B cell (primary cell): ENCODE measurements around the gene CTDSPL2. TPM values are rescaled to one million over a fixed set of nuclear protein-coding genes. Genes with fewer than 3 reads are reported as not detected.

Experiments
- ATAC-seq: fragments of 200-7000 bp; cut with Tn5 transposase; one replicate; pipeline ENCODE4 v1.10.0; 2021; ENCODE audit warnings: low read depth, mild to moderate bottlenecking, moderate number of reproducible peaks, moderate library complexity
- CTCF ChIA-PET: fragments of 350-600 bp; sonication (Branson Sonifier 250); formaldehyde crosslinking; loops from one replicate; lab custom pipeline; 2021; ENCODE audit warnings: antibody characterized with exemption, inconsistent platforms; lab: Charles Lee
- POLR2A ChIA-PET: fragments of 350-600 bp; sonication (Branson Sonifier 250); formaldehyde crosslinking; loops from one replicate; lab custom pipeline; 2021; ENCODE audit warnings: antibody characterized with exemption; lab: Charles Lee
- DNase-seq: peaks from one replicate; pipeline ENCODE4 v3.0.0; 2013
- H2AFZ ChIP-seq: 2 replicates; pipeline ENCODE4 v1.6.1; 2012; ENCODE audit warnings: mild to moderate bottlenecking, low read depth, low read length; ENCODE audit not compliant: insufficient read depth, poor library complexity, severe bottlenecking
- H3K27ac ChIP-seq, 2 donors: 1 replicate in 1 of 2; 2 replicates in 1 of 2; pipeline ENCODE4 v1.5.1; 2012 to 2013; ENCODE audit warnings: low read length in 2 of 2, mild to moderate bottlenecking in 2 of 2, moderate library complexity in 1 of 2
- H3K27me3 ChIP-seq, 4 experiments: fragments of 200-600 bp in 1 of 4; sonication (generic) in 1 of 4; replicated peaks in 1 of 4; 1 replicate in 2 of 4; 2 replicates in 2 of 4; pipeline versions ENCODE4 v1.6.1 to v1.7.0; 2013 to 2016; ENCODE audit warnings: low read length in 3 of 4, mild to moderate bottlenecking in 2 of 4, mixed read lengths in 1 of 4, moderate library complexity in 1 of 4; ENCODE audit not compliant: insufficient read depth in 4 of 4, control insufficient read depth in 3 of 4; ENCODE audit errors: control extremely low read depth in 1 of 4
- H3K36me3 ChIP-seq, 2 experiments: replicated peaks in 1 of 2; 1 replicate in 1 of 2; 2 replicates in 1 of 2; pipeline versions ENCODE4 v1.6.1 to v1.7.1; 2013; ENCODE audit warnings: low read length in 1 of 2; ENCODE audit not compliant: insufficient read depth in 2 of 2, control insufficient read depth in 1 of 2; ENCODE audit errors: control extremely low read depth in 1 of 2, extremely low read depth in 1 of 2
- H3K4me1 ChIP-seq, 2 donors: fragments of 200-600 bp in 1 of 2; sonication (generic) in 1 of 2; 1 replicate in 1 of 2; 2 replicates in 1 of 2; pipeline versions ENCODE4 v1.5.1 to v1.6.1; 2013 to 2017; ENCODE audit warnings: low read length in 2 of 2; ENCODE audit not compliant: control insufficient read depth in 2 of 2, insufficient read depth in 2 of 2
- H3K4me2 ChIP-seq: replicated peaks from 2 replicates; pipeline ENCODE3; 2012; ENCODE audit warnings: mild to moderate bottlenecking, low read depth, low read length; ENCODE audit not compliant: poor library complexity, severe bottlenecking
- H3K4me3 ChIP-seq, 5 experiments: fragments of 200-600 bp in 1 of 5; sonication (generic) in 1 of 5; 1 replicate in 3 of 5; 2 replicates in 2 of 5; pipeline versions ENCODE4 v1.5.1 to v1.7.0; 2011 to 2016; ENCODE audit warnings: low read length in 4 of 5, mild to moderate bottlenecking in 4 of 5, low read depth in 2 of 5, control low read depth in 1 of 5, moderate library complexity in 1 of 5; ENCODE audit not compliant: insufficient read depth in 1 of 5; ENCODE audit errors: control extremely low read depth in 1 of 5, extremely low read depth in 1 of 5
- H3K79me2 ChIP-seq: fragments of 200-600 bp; sonication (generic); one replicate; pipeline ENCODE4 v1.6.0; 2016; ENCODE audit warnings: low read length; ENCODE audit not compliant: control insufficient read depth, insufficient read depth
- H3K9ac ChIP-seq: fragments of 200-600 bp; sonication (generic); 2 replicates; pipeline ENCODE4 v1.6.1; 2017; ENCODE audit warnings: mild to moderate bottlenecking, low read length, moderate library complexity
- H3K9me3 ChIP-seq, 3 donors: one replicate each; pipeline versions ENCODE4 v1.6.1 to v1.7.1; 2013; ENCODE audit warnings: low read length in 2 of 3; ENCODE audit not compliant: control insufficient read depth in 2 of 3, insufficient read depth in 1 of 3; ENCODE audit errors: control extremely low read depth in 1 of 3
- H4K20me1 ChIP-seq: 2 replicates; pipeline ENCODE4 v1.6.0; 2012; ENCODE audit warnings: mild to moderate bottlenecking, low read length; ENCODE audit not compliant: insufficient read depth, control insufficient read depth, poor library complexity, severe bottlenecking
- H3K27ac Mint-ChIP-seq: one replicate; pipeline ENCODE4 v1.8.0; 2021; ENCODE audit warnings: mixed read lengths
- H3K27me3 Mint-ChIP-seq: one replicate; pipeline ENCODE4 v1.8.0; 2021; ENCODE audit warnings: mixed read lengths
- H3K4me1 Mint-ChIP-seq: one replicate; pipeline ENCODE4 v1.8.0; 2021; ENCODE audit warnings: mixed read lengths
- H3K4me3 Mint-ChIP-seq: one replicate; pipeline ENCODE4 v1.8.0; 2021; ENCODE audit warnings: mixed read lengths
- H3K9me3 Mint-ChIP-seq: one replicate; pipeline ENCODE4 v1.8.0; 2022; ENCODE audit warnings: mixed read lengths; ENCODE audit not compliant: insufficient read depth
- EZH2 ChIP-seq: IDR thresholded peaks from 2 replicates; pipeline ENCODE4 v1.6.1; 2012; ENCODE audit warnings: borderline replicate concordance, low read depth, mild to moderate bottlenecking, moderate library complexity, low read length; ENCODE audit not compliant: insufficient read depth, poor library complexity, severe bottlenecking
- WGBS: methylation state at CpG from one replicate; pipeline ENCODE4 v1.1.5; 2013; ENCODE audit warnings: missing lambda C conversion rate; ENCODE audit not compliant: insufficient coverage; 5-methylcytosine and 5-hydroxymethylcytosine counted together
- intact Hi-C: fragments of 100-400 bp; cut with micrococcal nuclease; formaldehyde crosslinking; loops from one replicate; pipeline ENCODE4 v1.10.0; 2022
- polyA plus RNA-seq: library from polyadenylated mRNA; depleted of rRNA; stranded (reverse); fragments of >200 nt; gene quantifications from 2 replicates; pipeline ENCODE4 v1.2.3, GENCODE V29; 2012
- total RNA-seq, 2 donors: library from RNA; stranded (reverse); fragments of 120-200 nt in 1 of 2; gene quantifications; 1 replicate in 1 of 2; 2 replicates in 1 of 2; pipeline versions ENCODE4 v1.2.3 to v1.2.4, GENCODE V29; 2013 to 2022
- TF ChIP-seq, protein P1 (sequence below): fragments of 200-600 bp; IDR thresholded peaks from one replicate; pipeline ENCODE4 v1.8.0; 2022; ENCODE audit warnings: antibody characterized with exemption, mild to moderate bottlenecking

CTDSPL2 gene
- total and polyA plus RNA-seq, 2 donors (not counting 1 experiment from before 2014, with no cell fraction given): 17.8 to 84.1 TPM

DNA sequence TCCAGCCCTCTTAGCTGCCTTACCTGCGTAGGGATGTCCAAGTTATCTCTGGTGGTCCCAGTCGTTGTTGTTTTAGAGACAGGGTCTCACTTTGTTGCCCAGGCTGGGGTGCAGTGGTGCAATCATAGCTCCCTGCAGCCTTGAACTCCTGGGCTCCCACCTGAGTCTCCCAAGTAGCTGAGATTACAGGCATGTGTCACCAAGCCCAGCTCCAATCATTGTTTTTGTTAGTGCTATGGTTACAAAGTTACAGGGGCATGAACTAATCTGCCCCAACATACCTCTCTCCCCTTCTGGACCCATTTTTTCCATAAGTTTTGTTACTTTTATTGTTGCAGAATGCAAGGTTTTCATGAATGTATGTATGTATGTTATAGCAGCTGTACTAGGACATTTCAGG, 54.7 kb downstream of the CTDSPL2 start:
- H3K27me3 Mint-ChIP-seq: no peaks in the 10 kb centered on the region

DNA sequence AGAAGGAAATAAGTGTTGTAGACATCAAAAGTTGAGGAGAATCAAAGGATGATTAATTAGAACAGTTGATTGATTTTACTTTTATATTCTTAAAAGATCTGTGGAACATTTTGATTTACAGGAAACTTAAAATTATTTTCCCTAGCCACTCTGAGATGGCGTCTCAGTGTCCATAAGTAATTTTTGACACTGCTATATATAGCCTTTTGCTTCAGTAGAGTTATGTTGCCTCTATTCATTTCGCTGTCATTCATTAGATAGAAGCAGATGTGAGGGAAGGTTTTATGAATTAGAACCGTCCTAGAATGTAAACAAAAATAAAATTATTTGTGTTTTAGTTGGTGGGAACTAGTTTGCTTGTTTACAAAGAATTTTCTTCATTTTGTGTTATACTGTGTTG, 58.5 kb downstream of the CTDSPL2 start:
- POLR2A ChIA-PET: no interaction called here
- no peak overlapping the region for H3K4me2 ChIP-seq
- no peak overlapping the region for H3K27ac ChIP-seq
- no peak for ATAC-seq
- H3K9me3 ChIP-seq: no peaks in the 10 kb centered on the region
- no peak for DNase-seq
- CTCF ChIA-PET: interaction anchor here (1.2 kb wide), 1 partner anchor 16 kb away, joined by 4 read pairs; no protein-coding TSS in a partner anchor
- H3K36me3 ChIP-seq: peaks cover 0 to 34% of the 10 kb centered on the region in 2 experiments
- Mint-ChIP-seq H3K9me3 (no peaks in the 10 kb centered on the region), H3K4me1 (peaks cover 2% of the 10 kb centered on the region), H3K27ac (no peak overlapping the region), H3K4me3 (no peak overlapping the region), H3K27me3 (no peaks in the 10 kb centered on the region)
- intact Hi-C loops: no loop called here
- no CpG with 5 or more reads among the region's 3 CpGs for WGBS
- peaks cover 32% of the 10 kb centered on the region for H3K79me2 ChIP-seq
- no peaks in the 10 kb centered on the region for H3K4me1 ChIP-seq
- no peak overlapping the region for H3K4me3 ChIP-seq
- no peak for TF ChIP-seq EZH2
- TF ChIP-seq, protein P1, sequence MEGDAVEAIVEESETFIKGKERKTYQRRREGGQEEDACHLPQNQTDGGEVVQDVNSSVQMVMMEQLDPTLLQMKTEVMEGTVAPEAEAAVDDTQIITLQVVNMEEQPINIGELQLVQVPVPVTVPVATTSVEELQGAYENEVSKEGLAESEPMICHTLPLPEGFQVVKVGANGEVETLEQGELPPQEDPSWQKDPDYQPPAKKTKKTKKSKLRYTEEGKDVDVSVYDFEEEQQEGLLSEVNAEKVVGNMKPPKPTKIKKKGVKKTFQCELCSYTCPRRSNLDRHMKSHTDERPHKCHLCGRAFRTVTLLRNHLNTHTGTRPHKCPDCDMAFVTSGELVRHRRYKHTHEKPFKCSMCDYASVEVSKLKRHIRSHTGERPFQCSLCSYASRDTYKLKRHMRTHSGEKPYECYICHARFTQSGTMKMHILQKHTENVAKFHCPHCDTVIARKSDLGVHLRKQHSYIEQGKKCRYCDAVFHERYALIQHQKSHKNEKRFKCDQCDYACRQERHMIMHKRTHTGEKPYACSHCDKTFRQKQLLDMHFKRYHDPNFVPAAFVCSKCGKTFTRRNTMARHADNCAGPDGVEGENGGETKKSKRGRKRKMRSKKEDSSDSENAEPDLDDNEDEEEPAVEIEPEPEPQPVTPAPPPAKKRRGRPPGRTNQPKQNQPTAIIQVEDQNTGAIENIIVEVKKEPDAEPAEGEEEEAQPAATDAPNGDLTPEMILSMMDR: no peak
- H3K27me3 ChIP-seq: no peaks in the 10 kb centered on the region
- H2AFZ ChIP-seq: no peak overlapping the region
- no peak overlapping the region for H3K9ac ChIP-seq
- peaks cover 17% of the 10 kb centered on the region for H4K20me1 ChIP-seq

More for the DNA sequence above, 54.7 kb downstream of the CTDSPL2 start:
- ChIA-PET CTCF (no interaction called here), POLR2A (no interaction called here)
- Histone ChIP-seq H3K27me3 (no peaks in the 10 kb centered on the region), H2AFZ (no peak overlapping the region), H3K4me2 (no peak overlapping the region), H3K27ac (no peak overlapping the region), H3K4me3 (no peak overlapping the region), H4K20me1 (peaks cover 29% of the 10 kb centered on the region), H3K9ac (no peak overlapping the region), H3K4me1 (no peaks in the 10 kb centered on the region), H3K36me3 (peaks cover 0 to 11% of the 10 kb centered on the region in 2 experiments), H3K79me2 (peaks cover 56% of the 10 kb centered on the region), H3K9me3 (no peaks in the 10 kb centered on the region)
- no peaks in the 10 kb centered on the region for H3K9me3 Mint-ChIP-seq
- peaks cover 8% of the 10 kb centered on the region for H3K4me1 Mint-ChIP-seq
- WGBS: 100% methylated on average over 2 of the region's 2 CpGs
- H3K27ac Mint-ChIP-seq: no peak overlapping the region
- DNase-seq (no peak), ATAC-seq (no peak)
- intact Hi-C loops: no loop called here
- TF ChIP-seq, protein P1: no peak
- TF ChIP-seq EZH2: no peak
- H3K4me3 Mint-ChIP-seq: no peak overlapping the region
